Right cardiac atrium (tissue), 5 donors: ENCODE measurements around the gene APOL5. TPM values are rescaled to one million over a fixed set of nuclear protein-coding genes. Genes with fewer than 3 reads are reported as not detected.

Experiments used
- ATAC-seq, 2 donors: fragments of 200-7000 bp; cut with Tn5 transposase; one replicate each; pipeline versions ENCODE4 v1.8.0 to v1.9.1; 2020; ENCODE audit warnings: moderate library complexity in 2 of 2, mild to moderate bottlenecking in 1 of 2
- DNase-seq, 3 donors: peaks; one replicate each; pipeline ENCODE4 v3.0.0-alpha.2; 2020
- H3K27ac ChIP-seq: one replicate; pipeline ENCODE4 v1.5.1; 2013; ENCODE audit warnings: mild to moderate bottlenecking, low read length, control low read depth, moderate library complexity
- H3K27me3 ChIP-seq: one replicate; pipeline ENCODE4 v1.6.1; 2013; ENCODE audit not compliant: control insufficient read depth, insufficient read depth
- H3K4me1 ChIP-seq: one replicate; pipeline ENCODE4 v1.6.1; 2013; ENCODE audit warnings: low read length; ENCODE audit not compliant: control insufficient read depth, insufficient read depth
- H3K4me3 ChIP-seq: one replicate; pipeline ENCODE4 v1.5.1; 2013; ENCODE audit warnings: low read length, control low read depth
- H3K9me3 ChIP-seq: one replicate; pipeline ENCODE4 v1.6.1; 2013; ENCODE audit warnings: low read length; ENCODE audit not compliant: control insufficient read depth
- WGBS: extraction: QIAGEN DNeasy Blood & Tissue Kit; methylation state at CpG from one replicate; pipeline ENCODE4 v1.1.7; 2013; 5-methylcytosine and 5-hydroxymethylcytosine counted together
- intact Hi-C, 4 donors: fragments of 100-400 bp; cut with DNase I; formaldehyde crosslinking; loops; one replicate each; pipeline versions ENCODE4 v1.11.0 to v1.14.0; 2022 to 2023
- polyA plus RNA-seq: library from polyadenylated mRNA; stranded (reverse); fragments of 200-250 nt; gene quantifications from one replicate; pipeline ENCODE4 v1.2.3, GENCODE V29; 2013
- total RNA-seq, 4 donors: library from RNA; stranded (reverse); fragmentation: NEBNext Ultra II Directional; extraction: Animal tissue kit (Norgen Biotek cat#: 25700); gene quantifications; one replicate each; pipeline ENCODE4 v1.2.1, GENCODE V29; 2021
- donor health status: healthy with polysubstance abuse.
- donor health status: DM: no; HTN: yes; CAD: no.
- donor health status: DM: no; HTN: no; CAD: no.
- donor health status: DM: no; HTN: yes; CAD: no; lungs with severe emphysema.
- donor health status: DM: yes; HTN: yes; CAD: no.

The APOL5 gene
- total and polyA plus RNA-seq, 5 donors: 0.14 TPM; not detected in 4

DNA sequence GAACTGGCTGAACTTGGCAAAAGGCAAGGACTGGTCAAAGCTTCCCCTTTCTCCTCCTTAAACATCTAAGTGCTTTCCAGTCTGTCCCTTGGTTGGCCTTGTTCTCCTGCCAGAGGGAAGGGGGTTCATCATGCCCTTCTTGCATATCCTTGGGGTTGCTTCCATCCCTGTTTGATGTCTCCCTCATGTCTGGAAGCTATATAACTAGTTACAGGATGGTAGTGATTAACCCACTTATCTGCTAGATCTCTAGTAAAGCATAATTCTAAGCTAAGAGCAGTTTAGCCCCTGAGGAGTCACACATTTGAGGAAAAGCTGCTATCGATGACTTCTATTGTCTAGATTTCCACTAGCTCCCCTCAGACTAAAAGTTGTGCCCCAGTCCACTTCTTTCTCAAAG is 22.9 kb downstream of the APOL5 start:
- Histone ChIP-seq H3K4me3 (no peak overlapping the region), H3K27me3 (no peaks in the 10 kb centered on the region), H3K4me1 (peaks cover 16% of the 10 kb centered on the region), H3K27ac (no peak overlapping the region), H3K9me3 (no peaks in the 10 kb centered on the region)
- no peak for ATAC-seq
- DNase-seq: no peak
- intact Hi-C loops: loop anchor here in 2 of 4 donors (5.0 to 10.0 kb wide), 3 partner anchors 106 to 174 kb away; no protein-coding TSS in a partner anchor
- WGBS: 77% methylated on average over 1 of the region's 1 CpG

DNA sequence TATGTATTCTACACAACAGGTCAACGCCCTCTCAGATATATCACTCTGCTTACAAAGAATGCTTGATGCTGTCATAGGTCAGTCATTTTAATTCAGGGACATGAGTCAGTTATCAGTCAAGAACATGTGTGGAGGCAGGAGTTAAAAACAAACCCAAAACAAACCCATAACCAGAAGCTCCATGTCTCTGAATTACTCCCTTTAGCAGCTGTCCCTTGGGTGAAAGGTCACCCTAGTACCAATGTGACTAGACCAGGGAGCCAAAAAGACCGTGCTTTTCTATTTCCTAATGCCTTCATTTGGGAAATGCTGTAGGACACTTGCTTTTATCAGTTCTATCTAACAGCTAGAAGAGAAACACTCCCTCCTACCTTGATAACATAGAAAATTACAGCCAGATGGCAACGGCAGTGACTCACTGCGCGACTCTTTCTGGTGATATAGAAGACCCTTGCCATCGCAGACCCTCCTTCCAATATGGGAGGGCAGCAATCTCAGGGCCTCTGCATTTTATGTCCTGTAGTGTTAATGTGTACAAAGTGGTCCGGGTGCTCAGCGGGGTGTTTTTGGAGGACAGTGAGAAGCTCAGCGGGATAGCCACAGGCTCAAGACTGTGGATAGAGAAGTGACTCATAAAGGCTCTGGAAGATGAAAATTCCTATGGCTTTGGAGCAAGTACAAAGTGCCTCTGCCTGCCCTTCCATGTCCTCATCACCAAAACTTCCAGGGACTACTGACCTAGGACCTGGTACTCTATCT is 24.8 kb downstream of the APOL5 start:
- DNase-seq (no peak), ATAC-seq (peak in 1 of 2 donors; percentile 60)
- no peaks in the 10 kb centered on the region for H3K9me3 ChIP-seq
- intact Hi-C loops: loop anchor here in 2 of 4 donors (5.0 to 10.0 kb wide), 3 partner anchors 108 to 172 kb away; no protein-coding TSS in a partner anchor
- no peaks in the 10 kb centered on the region for H3K27me3 ChIP-seq
- H3K4me1 ChIP-seq: peaks cover 20% of the 10 kb centered on the region
- no peak overlapping the region for H3K4me3 ChIP-seq
- 65% methylated on average over 9 of the region's 9 CpGs for WGBS
- H3K27ac ChIP-seq: peak overlapping the region; percentile 43

DNA sequence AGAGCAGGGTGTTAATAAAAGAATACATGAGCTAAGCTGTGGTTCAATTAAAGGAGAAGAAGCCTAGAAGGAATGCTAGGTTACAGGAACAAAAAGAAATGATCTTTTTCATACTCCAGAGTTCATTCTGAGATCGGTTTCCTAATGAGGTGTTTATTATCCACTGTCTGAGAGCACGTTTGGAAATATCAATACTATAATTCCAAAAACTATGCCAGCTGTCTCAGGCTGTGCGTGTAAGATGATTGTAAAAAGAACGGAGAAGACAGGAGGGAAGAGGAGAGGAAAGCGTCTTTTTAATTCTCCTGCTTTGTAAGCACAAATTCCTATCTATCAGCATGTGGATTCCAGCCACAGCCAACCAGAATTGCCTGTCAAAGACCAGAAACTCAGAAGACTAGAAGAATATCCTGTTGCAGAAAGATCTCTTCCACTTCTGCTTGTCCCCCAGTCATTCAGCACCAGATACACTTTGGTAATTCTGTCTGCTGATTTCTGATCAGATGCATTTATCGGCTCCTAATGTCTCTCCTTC is 25.7 kb downstream of the APOL5 start:
- H3K9me3 ChIP-seq: no peaks in the 10 kb centered on the region
- peaks cover 20% of the 10 kb centered on the region for H3K4me1 ChIP-seq
- WGBS: 63% methylated on average over 6 of the region's 6 CpGs
- H3K27ac ChIP-seq: no peak overlapping the region
- DNase-seq (no peak), ATAC-seq (no peak)
- intact Hi-C loops: loop anchor here in 2 of 4 donors (5.0 to 10.0 kb wide), 3 partner anchors 109 to 171 kb away; no protein-coding TSS in a partner anchor
- H3K4me3 ChIP-seq: no peak overlapping the region
- H3K27me3 ChIP-seq: no peaks in the 10 kb centered on the region

DNA sequence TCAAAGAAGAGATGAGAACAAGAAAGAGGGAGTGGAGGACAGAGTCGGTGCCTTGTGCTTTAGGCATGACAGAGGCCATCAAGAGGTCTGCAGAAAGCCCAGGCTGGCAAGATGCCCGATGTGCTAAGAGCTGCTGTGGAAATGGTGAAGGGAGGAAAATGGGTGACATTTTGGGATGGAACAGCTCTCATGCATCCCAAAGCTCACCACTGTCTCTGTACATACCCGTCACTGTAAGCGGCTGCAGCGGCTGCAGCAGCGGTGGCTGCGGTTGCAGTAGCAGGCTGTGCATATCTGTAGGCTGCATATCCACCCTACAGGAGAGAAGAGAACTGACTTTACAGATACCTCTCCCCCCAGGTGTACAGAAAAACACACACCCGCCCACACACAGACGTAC is 28.6 kb downstream of the APOL5 start:
- H3K4me3 ChIP-seq: no peak overlapping the region
- peaks cover 13% of the 10 kb centered on the region for H3K4me1 ChIP-seq
- intact Hi-C loops: loop anchor here in 2 of 4 donors (10.0 kb wide), 2 partner anchors 111 to 169 kb away; no protein-coding TSS in a partner anchor
- peak in 1 of 3 donors; percentile 78 for DNase-seq
- 86% methylated on average over 9 of the region's 9 CpGs for WGBS
- no peak for ATAC-seq
- H3K9me3 ChIP-seq: no peaks in the 10 kb centered on the region
- H3K27ac ChIP-seq: no peak overlapping the region
- no peaks in the 10 kb centered on the region for H3K27me3 ChIP-seq

DNA sequence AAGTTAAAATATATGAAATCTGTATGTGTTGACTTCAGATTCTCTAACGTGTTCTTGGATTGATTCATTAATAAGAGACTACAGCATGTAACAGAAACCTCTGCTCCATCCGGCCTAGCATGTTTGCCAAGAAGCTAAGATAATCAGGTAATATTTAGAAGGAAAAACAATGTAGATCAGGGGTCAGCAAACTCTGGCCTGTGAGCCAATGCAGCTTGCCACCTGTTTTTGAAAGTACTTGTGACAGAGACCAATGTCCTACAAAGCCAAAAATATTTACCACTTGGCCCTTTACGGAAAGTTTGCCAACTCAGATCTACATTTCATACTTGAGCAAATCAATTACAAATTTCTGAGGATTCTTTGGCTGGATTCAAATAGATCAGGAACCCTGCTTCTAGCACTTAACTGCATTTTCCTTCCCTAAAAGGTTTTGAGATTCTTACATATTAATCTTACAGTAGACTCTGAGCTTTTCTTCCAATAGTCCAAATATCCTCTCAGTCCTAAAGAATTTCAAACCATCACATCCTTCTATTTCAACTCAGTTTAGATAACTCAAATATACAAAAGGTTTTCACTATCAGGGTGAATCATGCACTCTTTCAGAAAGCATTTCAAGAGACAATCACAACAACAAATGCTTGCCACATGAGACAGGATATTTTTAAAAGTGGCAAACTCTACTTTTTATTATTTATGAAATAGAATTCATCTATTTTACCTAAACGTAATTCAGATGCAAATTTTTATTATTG is 29.5 kb downstream of the APOL5 start:
- H3K27ac ChIP-seq: no peak overlapping the region
- no peak for ATAC-seq
- no peak for DNase-seq
- H3K9me3 ChIP-seq: no peaks in the 10 kb centered on the region
- WGBS: 49% methylated on average over 4 of the region's 4 CpGs
- peaks cover 11% of the 10 kb centered on the region for H3K4me1 ChIP-seq
- H3K4me3 ChIP-seq: no peak overlapping the region
- intact Hi-C loops: loop anchor here in 2 of 4 donors (10.0 kb wide), 2 partner anchors 112 to 168 kb away; no protein-coding TSS in a partner anchor
- H3K27me3 ChIP-seq: no peaks in the 10 kb centered on the region

DNA sequence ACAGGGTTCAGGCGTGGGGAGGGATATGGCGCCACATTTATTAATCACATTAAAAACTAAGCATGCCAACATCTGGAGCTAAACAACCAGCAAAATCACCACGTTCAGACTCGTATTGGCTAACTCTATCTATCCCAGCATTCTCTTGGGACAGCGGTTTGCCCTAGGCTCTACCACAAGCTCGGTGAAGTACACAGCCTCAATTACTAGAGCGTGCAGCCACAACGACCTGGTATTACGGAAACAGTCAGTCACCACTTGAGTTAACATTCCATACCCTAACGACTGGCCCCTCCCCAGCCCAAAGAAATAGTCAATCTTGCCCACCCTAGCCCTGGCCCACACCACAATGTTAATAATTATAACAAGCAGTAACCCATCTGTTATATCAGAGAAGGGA is 32.1 kb downstream of the APOL5 start:
- Histone ChIP-seq H3K9me3 (no peaks in the 10 kb centered on the region), H3K27me3 (no peaks in the 10 kb centered on the region), H3K4me3 (no peak overlapping the region), H3K4me1 (peaks cover 4% of the 10 kb centered on the region), H3K27ac (no peak overlapping the region)
- ATAC-seq (no peak), DNase-seq (no peak)
- intact Hi-C loops: loop anchor here in 3 of 4 donors (10.0 kb wide), 3 partner anchors 85 to 165 kb away; no protein-coding TSS in a partner anchor
- 76% methylated on average over 10 of the region's 10 CpGs for WGBS

DNA sequence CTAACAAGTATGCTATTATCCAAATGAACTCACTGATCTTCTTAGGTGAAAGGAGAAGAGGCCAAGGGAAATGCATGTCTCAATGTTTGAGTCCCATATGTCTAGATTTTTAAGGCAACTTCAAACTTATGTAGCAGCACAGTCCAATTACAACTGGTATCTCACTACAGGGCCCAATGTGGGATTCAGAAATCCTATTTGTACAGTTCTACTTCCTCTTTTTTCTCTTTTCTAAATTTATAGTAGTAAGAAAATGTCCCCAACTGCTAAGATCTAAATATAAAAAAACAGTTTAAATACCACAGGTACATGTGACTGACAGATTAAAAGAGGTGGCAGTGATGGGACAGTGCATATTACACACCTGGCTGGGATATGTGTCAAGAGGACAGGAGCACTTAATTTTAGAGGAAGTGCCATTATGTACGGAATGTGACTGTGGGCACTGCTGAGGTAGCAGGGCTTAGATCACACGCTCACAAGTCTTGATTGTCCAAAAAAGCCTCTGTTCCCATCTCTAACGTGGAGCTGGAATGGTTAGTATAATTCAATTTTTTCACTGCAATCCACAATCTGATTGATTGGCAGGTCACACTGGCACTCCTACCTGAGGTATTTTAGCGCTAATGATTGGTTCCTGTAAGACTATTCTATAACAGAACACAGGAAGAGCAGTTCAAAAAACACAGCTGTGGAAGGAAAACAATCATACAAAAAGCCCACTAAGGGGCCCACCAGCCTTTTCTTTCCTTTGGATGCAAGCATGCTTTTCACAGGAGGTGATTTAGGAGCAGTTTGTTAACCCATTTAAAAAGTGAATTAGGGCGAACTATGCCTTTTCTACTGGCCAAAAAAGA is 34.6 kb downstream of the APOL5 start:
- DNase-seq (no peak), ATAC-seq (peak in 1 of 2 donors; percentile 45)
- H3K9me3 ChIP-seq: no peaks in the 10 kb centered on the region
- no peak overlapping the region for H3K27ac ChIP-seq
- intact Hi-C loops: loop anchor here in 1 of 4 donors (10.0 kb wide), 1 partner anchor 83 kb away; no protein-coding TSS in a partner anchor
- H3K27me3 ChIP-seq: no peaks in the 10 kb centered on the region
- H3K4me3 ChIP-seq: no peak overlapping the region
- H3K4me1 ChIP-seq: no peaks in the 10 kb centered on the region
- WGBS: 49% methylated on average over 5 of the region's 5 CpGs

DNA sequence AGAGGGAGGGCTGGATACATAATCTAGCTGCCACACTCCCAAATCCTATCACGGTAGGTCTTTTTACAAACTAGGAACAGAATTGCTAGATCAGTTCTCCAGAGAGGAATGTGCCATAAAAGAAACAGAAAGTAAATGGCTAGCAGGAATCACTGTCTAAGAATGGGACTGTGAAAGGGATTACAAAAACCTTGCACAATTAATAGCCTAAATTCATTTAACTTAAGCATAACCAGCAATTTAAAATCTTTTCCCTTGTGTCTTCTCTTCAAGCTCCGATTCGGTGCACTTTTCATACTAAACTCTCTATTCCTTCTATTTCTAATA is 35.2 kb downstream of the APOL5 start:
- ATAC-seq: no peak
- H3K4me1 ChIP-seq: no peaks in the 10 kb centered on the region
- no peak overlapping the region for H3K27ac ChIP-seq
- WGBS: 71% methylated on average over 3 of the region's 3 CpGs
- DNase-seq: no peak
- H3K4me3 ChIP-seq: no peak overlapping the region
- H3K27me3 ChIP-seq: no peaks in the 10 kb centered on the region
- H3K9me3 ChIP-seq: no peaks in the 10 kb centered on the region
- intact Hi-C loops: loop anchor here in 1 of 4 donors (10.0 kb wide), 1 partner anchor 82 kb away; no protein-coding TSS in a partner anchor

DNA sequence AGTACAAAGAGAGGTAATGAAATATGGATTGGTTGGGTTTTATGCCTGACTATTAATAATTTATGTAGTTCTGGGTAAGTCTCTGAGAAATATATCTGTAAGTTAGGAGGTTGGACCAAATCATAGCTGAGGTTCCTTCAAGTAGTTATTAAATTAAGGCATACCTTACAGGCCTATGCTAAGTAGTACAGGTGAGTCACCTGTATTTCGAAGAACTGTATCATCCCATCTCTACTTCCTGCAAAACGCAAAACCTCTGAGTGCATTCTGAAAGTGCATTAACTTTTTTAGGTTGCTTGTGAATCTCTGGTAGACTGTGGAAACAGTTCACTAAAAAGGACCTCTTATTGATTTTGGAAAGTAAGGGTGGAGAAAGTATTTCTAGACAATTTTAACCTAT is 37.1 kb downstream of the APOL5 start:
- no peak for DNase-seq
- H3K27me3 ChIP-seq: no peaks in the 10 kb centered on the region
- H3K9me3 ChIP-seq: no peaks in the 10 kb centered on the region
- no peak overlapping the region for H3K27ac ChIP-seq
- no peaks in the 10 kb centered on the region for H3K4me1 ChIP-seq
- 92% methylated on average over 2 of the region's 2 CpGs for WGBS
- ATAC-seq: no peak
- intact Hi-C loops: loop anchor here in 1 of 4 donors (10.0 kb wide), 1 partner anchor 80 kb away; no protein-coding TSS in a partner anchor
- H3K4me3 ChIP-seq: no peak overlapping the region

DNA sequence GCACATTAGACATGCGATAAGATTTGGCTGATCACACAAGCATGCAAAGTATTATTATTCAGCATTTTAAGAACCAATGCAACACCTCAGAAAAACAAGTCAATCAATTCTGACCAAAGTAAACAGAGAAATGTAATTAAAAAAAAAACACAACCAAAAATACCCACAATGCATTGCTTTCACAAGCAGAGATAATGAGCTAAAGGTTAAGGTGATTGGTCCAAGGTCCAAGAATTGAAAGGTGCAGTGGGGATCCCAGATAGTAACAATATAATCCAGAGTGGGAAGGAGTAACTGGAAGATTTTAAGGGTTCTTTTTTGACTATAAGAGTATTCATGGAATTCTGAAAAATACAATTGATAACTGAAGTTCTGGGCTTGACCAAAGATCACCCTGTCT is 39.0 kb downstream of the APOL5 start:
- H3K4me1 ChIP-seq: peaks cover 2% of the 10 kb centered on the region
- ATAC-seq: no peak
- H3K9me3 ChIP-seq: no peaks in the 10 kb centered on the region
- H3K27me3 ChIP-seq: no peaks in the 10 kb centered on the region
- no peak overlapping the region for H3K4me3 ChIP-seq
- 97% methylated on average over 1 of the region's 1 CpG for WGBS
- no peak overlapping the region for H3K27ac ChIP-seq
- intact Hi-C loops: loop anchor here in 1 of 4 donors (10.0 kb wide), 1 partner anchor 78 kb away; no protein-coding TSS in a partner anchor
- DNase-seq: no peak
